T follicular helper cell (primary cell): ENCODE data around the gene SEMA6C.
"Not testable (repeated sequence)": the region's sequence is repeated elsewhere in the genome, so short reads cannot be mapped to it uniquely, and the experiment has no call there.

Experiments
- DNase-seq: peaks from one replicate; pipeline ENCODE4 v3.0.0-alpha.2; 2020; ENCODE audit warnings: low read depth

Gene SEMA6C

GRCh38 chr1:151130987-151131586, 15.3 kb downstream of the SEMA6C start:
- peak; percentile 62 for DNase-seq

- no peak for DNase-seq
These were observed 17.6 kb downstream of the SEMA6C start for GRCh38 chr1:151128800-151129199.

- no peak for DNase-seq
These were observed 21.5 kb downstream of the SEMA6C start for GRCh38 chr1:151124763-151125403.

- no peak for DNase-seq
These were observed 32.6 kb downstream of the SEMA6C start for GRCh38 chr1:151113877-151114276.

- no peak for DNase-seq
These were observed 38.1 kb downstream of the SEMA6C start for GRCh38 chr1:151108331-151108730.

GRCh38 chr1:151106894-151107293, 39.5 kb downstream of the SEMA6C start:
- no peak for DNase-seq

- no peak for DNase-seq
These were observed 41.8 kb downstream of the SEMA6C start for GRCh38 chr1:151104630-151105029.

GRCh38 chr1:151098126-151098525, 48.3 kb downstream of the SEMA6C start:
- DNase-seq = no peak

GRCh38 chr1:151097426-151097825, 49.0 kb downstream of the SEMA6C start:
- not testable (repeated sequence) for DNase-seq

- DNase-seq = no peak
These were observed 60.4 kb downstream of the SEMA6C start for GRCh38 chr1:151085953-151086559.
